ENCODE data around the gene LRRC49. TPM values are rescaled to one million over a fixed set of nuclear protein-coding genes. Genes with fewer than 3 reads are reported as not detected.

LRRC49 gene
- total and polyA plus RNA-seq, 2 experiments from 2014 or later = 8.5 to 14.6 TPM

GRCh38 chr15:70964686-70965085 lies 72.1 kb downstream of the LRRC49 start:
- H3K4me3 Mint-ChIP-seq = no peak overlapping the region
- Histone ChIP-seq H3K36me3 (ENCODE audit: insufficient read depth) (no peaks in the 10 kb centered on the region), H3K4me2 (no peak overlapping the region), H3K79me2 (replicated peaks; ENCODE audit: insufficient read depth) (no peaks in the 10 kb centered on the region), H3K4me3 (no peak overlapping the region), H3K4me1 (ENCODE audit: insufficient read depth) (no peaks in the 10 kb centered on the region), H3K9me2 (ENCODE audit: insufficient read depth) (no peaks in the 10 kb centered on the region), H3K27me3 (ENCODE audit: insufficient read depth) (no peaks in the 10 kb centered on the region), H2AFZ (no peak overlapping the region), H3F3A (replicated peaks; ENCODE audit: low read depth) (no peaks in the 10 kb centered on the region), H4K20me1 (replicated peaks; ENCODE audit: insufficient read depth) (0 out of 2 replicates have a peak, but pooled peaks cover 4% of the 10 kb centered on the region), H3K27ac (ENCODE audit: low read depth) (no peak overlapping the region)
- TF ChIP-seq ZNF462 (CRISPR knock-in tag; IDR thresholded peaks at IDR 0.05) (no peak), POLR2AphosphoS5 (IDR thresholded peaks at IDR 0.05; ENCODE audit: low read depth) (no peak), NANOG (IDR thresholded peaks at IDR 0.05; ENCODE audit: borderline replicate concordance) (no peak), EZH2 (IDR thresholded peaks at IDR 0.05; ENCODE audit: low read depth, unreplicated experiment) (no peak), ETS1 (IDR thresholded peaks at IDR 0.05) (no peak)
- ATAC-seq (no peak), DNase-seq (ENCODE audit: low spot score) (no peak)
- peaks cover 1% of the 10 kb centered on the region for H3K27me3 Mint-ChIP-seq (ENCODE audit: insufficient read depth, low read depth, poor library complexity)
- peaks cover 7% of the 10 kb centered on the region; the same call in 2 of the 3 replicates for H3K36me3 Mint-ChIP-seq (ENCODE audit: low read depth)
- H3K4me1 Mint-ChIP-seq = no peaks in the 10 kb centered on the region; the same call in 2 of the 3 replicates
- no peak overlapping the region for H3K27ac Mint-ChIP-seq
- H3K9me3 Mint-ChIP-seq = peaks cover 6% of the 10 kb centered on the region; the same call in 2 of the 3 replicates

- Histone ChIP-seq H3F3A (replicated peaks; ENCODE audit: low read depth) (no peaks in the 10 kb centered on the region), H3K9me2 (ENCODE audit: insufficient read depth) (no peaks in the 10 kb centered on the region), H3K4me3 (no peak overlapping the region), H3K4me1 (ENCODE audit: insufficient read depth) (no peaks in the 10 kb centered on the region), H4K20me1 (replicated peaks; ENCODE audit: insufficient read depth) (0 out of 2 replicates have a peak, but pooled peaks cover 4% of the 10 kb centered on the region), H3K27me3 (ENCODE audit: insufficient read depth) (no peaks in the 10 kb centered on the region), H3K79me2 (replicated peaks; ENCODE audit: insufficient read depth) (no peaks in the 10 kb centered on the region), H3K4me2 (no peak overlapping the region), H3K36me3 (ENCODE audit: insufficient read depth) (no peaks in the 10 kb centered on the region), H2AFZ (no peak overlapping the region), H3K27ac (ENCODE audit: low read depth) (no peak overlapping the region)
- Mint-ChIP-seq H3K4me3 (no peak overlapping the region), H3K4me1 (no peaks in the 10 kb centered on the region; the same call in 2 of the 3 replicates), H3K27me3 (ENCODE audit: insufficient read depth, low read depth, poor library complexity) (peaks cover 1% of the 10 kb centered on the region), H3K36me3 (ENCODE audit: low read depth) (no peaks in the 10 kb centered on the region), H3K27ac (no peak overlapping the region), H3K9me3 (no peaks in the 10 kb centered on the region)
- no peak for DNase-seq (ENCODE audit: low spot score)
- ATAC-seq = no peak
- TF ChIP-seq JUNB (IDR thresholded peaks at IDR 0.05; ENCODE audit: unreplicated experiment) = no peak
- no peak for TF ChIP-seq NANOG (IDR thresholded peaks at IDR 0.05; ENCODE audit: borderline replicate concordance)
- TF ChIP-seq ZNF331 (CRISPR knock-in tag; IDR thresholded peaks at IDR 0.05; ENCODE audit: low read depth) = no peak
- TF ChIP-seq EZH2 (IDR thresholded peaks at IDR 0.05; ENCODE audit: low read depth, unreplicated experiment) = no peak
- TF ChIP-seq EZH2phosphoT487 (IDR thresholded peaks at IDR 0.05; ENCODE audit: unreplicated experiment) = no peak
- no peak for TF ChIP-seq CREB1 (CRISPR knock-in tag; IDR thresholded peaks at IDR 0.05; ENCODE audit: low read depth)
- no peak for TF ChIP-seq POLR2AphosphoS5 (IDR thresholded peaks at IDR 0.05; ENCODE audit: low read depth)
- no peak for TF ChIP-seq STAT1 (IDR thresholded peaks at IDR 0.05; ENCODE audit: unreplicated experiment)
- TF ChIP-seq, protein P1, sequence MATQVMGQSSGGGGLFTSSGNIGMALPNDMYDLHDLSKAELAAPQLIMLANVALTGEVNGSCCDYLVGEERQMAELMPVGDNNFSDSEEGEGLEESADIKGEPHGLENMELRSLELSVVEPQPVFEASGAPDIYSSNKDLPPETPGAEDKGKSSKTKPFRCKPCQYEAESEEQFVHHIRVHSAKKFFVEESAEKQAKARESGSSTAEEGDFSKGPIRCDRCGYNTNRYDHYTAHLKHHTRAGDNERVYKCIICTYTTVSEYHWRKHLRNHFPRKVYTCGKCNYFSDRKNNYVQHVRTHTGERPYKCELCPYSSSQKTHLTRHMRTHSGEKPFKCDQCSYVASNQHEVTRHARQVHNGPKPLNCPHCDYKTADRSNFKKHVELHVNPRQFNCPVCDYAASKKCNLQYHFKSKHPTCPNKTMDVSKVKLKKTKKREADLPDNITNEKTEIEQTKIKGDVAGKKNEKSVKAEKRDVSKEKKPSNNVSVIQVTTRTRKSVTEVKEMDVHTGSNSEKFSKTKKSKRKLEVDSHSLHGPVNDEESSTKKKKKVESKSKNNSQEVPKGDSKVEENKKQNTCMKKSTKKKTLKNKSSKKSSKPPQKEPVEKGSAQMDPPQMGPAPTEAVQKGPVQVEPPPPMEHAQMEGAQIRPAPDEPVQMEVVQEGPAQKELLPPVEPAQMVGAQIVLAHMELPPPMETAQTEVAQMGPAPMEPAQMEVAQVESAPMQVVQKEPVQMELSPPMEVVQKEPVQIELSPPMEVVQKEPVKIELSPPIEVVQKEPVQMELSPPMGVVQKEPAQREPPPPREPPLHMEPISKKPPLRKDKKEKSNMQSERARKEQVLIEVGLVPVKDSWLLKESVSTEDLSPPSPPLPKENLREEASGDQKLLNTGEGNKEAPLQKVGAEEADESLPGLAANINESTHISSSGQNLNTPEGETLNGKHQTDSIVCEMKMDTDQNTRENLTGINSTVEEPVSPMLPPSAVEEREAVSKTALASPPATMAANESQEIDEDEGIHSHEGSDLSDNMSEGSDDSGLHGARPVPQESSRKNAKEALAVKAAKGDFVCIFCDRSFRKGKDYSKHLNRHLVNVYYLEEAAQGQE (IDR thresholded peaks at IDR 0.05; ENCODE audit: unreplicated experiment) = no peak
- no peak for TF ChIP-seq ZNF114 (CRISPR knock-in tag; IDR thresholded peaks at IDR 0.05)
Observed at GRCh38 chr15:70967646-70968045, 75.0 kb downstream of the LRRC49 start.

Data from GM23338 (cell line).